Natural killer cell (primary cell): Measurements from ENCODE around the gene BCAS1. TPM values are rescaled to one million over a fixed set of nuclear protein-coding genes. Genes with fewer than 3 reads are reported as not detected.
A peak's percentile ranks its signal among the peaks of the same experiment; 100 is the strongest.

Source experiments
- ATAC-seq, 3 donors: fragments of 150-1000 bp in 2 of 3; fragments of 200-7000 bp in 1 of 3; cut with Tn5 transposase; 1 replicate in 1 of 3; 2 replicates in 2 of 3; pipeline ENCODE4 v1.10.0; 2021; ENCODE audit warnings: mild to moderate bottlenecking in 2 of 3, moderate library complexity in 2 of 3
- DNase-seq, 2 donors: peaks; one replicate each; pipeline versions ENCODE4 v3.0.0 to v3.0.0-alpha.2; 2013 to 2021; ENCODE audit warnings: mixed read lengths in 1 of 2
- H3K27ac ChIP-seq: one replicate; pipeline ENCODE4 v1.5.1; 2013; ENCODE audit warnings: mild to moderate bottlenecking, low read length
- H3K27me3 ChIP-seq: one replicate; pipeline ENCODE4 v1.6.1; 2013; ENCODE audit warnings: low read length; ENCODE audit not compliant: control insufficient read depth, insufficient read depth
- H3K36me3 ChIP-seq: one replicate; pipeline ENCODE4 v1.6.1; 2013; ENCODE audit warnings: low read length; ENCODE audit not compliant: control insufficient read depth, insufficient read depth
- H3K4me1 ChIP-seq: one replicate; pipeline ENCODE4 v1.6.1; 2013; ENCODE audit warnings: low read length; ENCODE audit not compliant: control insufficient read depth, insufficient read depth
- H3K4me3 ChIP-seq: one replicate; pipeline ENCODE4 v1.5.1; 2013; ENCODE audit warnings: low read length
- H3K9me3 ChIP-seq: one replicate; pipeline ENCODE4 v1.6.1; 2013; ENCODE audit warnings: low read length; ENCODE audit not compliant: control insufficient read depth, insufficient read depth
- H3K27ac Mint-ChIP-seq, 2 donors: one replicate each; pipeline ENCODE4 v1.8.0; 2022; ENCODE audit warnings: mild to moderate bottlenecking in 2 of 2, mixed read lengths in 2 of 2, moderate library complexity in 1 of 2
- H3K27me3 Mint-ChIP-seq, 2 donors: one replicate each; pipeline ENCODE4 v1.8.0; 2022; ENCODE audit warnings: low read depth in 2 of 2, mixed read lengths in 2 of 2
- H3K36me3 Mint-ChIP-seq: one replicate; pipeline ENCODE4 v1.8.0; 2022; ENCODE audit warnings: mixed read lengths
- H3K4me1 Mint-ChIP-seq, 2 donors: one replicate each; pipeline ENCODE4 v1.8.0; 2022; ENCODE audit warnings: mixed read lengths in 2 of 2
- H3K4me3 Mint-ChIP-seq: one replicate; pipeline ENCODE4 v1.8.0; 2022; ENCODE audit warnings: mild to moderate bottlenecking, moderate library complexity, mixed read lengths
- H3K9me3 Mint-ChIP-seq, 2 donors: one replicate each; pipeline ENCODE4 v1.8.0; 2022; ENCODE audit warnings: mixed read lengths in 2 of 2
- WGBS: methylation state at CpG from one replicate; pipeline ENCODE4 v1.1.7; 2013; ENCODE audit warnings: missing lambda C conversion rate; ENCODE audit not compliant: insufficient coverage; 5-methylcytosine and 5-hydroxymethylcytosine counted together
- intact Hi-C: fragments of 100-400 bp; cut with micrococcal nuclease; formaldehyde crosslinking; loops from one replicate; pipeline ENCODE4 v1.14.2; 2022
- total RNA-seq, 4 donors: library from RNA; stranded (reverse); fragments of 120-200 nt in 1 of 4; gene quantifications; one replicate each; pipeline versions ENCODE4 v1.2.3 to v1.2.4, GENCODE V29; 2013 to 2022
- TF ChIP-seq, protein P1 (sequence below): fragments of 200-600 bp; IDR thresholded peaks from one replicate; pipeline ENCODE4 v1.8.0; 2022; ENCODE audit warnings: antibody characterized with exemption

Gene BCAS1
- total RNA-seq, 3 donors from 2014 or later (not counting 1 experiment from before 2014, with no cell fraction given) = 0.31 to 1.2 (median 0.68) TPM

DNA sequence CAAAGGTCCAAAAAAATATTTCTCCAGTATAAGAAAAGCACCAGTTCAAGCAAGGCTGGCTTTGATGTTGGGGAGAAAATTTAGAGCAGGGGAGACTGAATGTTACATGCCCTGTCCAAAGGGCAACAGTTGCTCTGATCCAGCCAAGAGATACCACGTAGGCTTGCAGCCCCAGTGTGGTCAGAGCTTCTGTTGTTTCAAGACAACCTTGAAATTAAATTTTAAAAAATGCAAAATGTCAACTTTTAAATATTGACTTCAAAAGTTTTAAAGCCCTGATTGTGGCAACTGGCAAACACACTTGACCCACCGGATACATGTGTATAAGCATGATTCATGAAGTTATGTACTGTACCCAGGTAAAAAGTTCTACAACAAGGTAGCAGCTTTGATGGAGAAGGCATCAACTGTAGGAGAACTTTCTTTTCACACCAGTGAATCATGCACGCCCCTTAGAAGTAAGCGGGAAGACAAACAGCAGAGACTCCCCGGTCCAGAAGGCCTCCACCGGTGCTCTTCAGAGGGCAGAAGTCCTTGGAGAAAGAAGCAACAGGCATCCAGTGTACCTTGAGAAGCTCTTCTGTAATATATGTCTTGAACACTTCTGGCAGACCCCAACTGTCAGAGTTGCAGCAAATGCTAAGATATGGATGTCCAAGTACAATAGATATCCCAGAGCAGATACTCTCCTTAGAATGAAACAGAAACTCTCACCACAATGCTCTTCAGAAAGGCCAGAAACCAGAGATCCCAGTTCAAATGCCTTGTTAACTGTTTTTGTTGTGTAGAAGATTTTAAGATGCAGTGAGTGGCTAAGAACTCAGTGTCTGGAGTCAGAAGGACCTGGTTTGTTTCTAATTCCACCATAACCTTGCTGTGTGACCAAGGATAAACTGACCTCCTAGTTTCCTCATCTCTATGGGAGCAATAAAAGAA lies 115.4 kb downstream of the BCAS1 start:
- intact Hi-C loops = no loop called here
- H3K4me1 Mint-ChIP-seq = peaks cover 6 to 11% of the 10 kb centered on the region in 2 donors
- H3K4me3 Mint-ChIP-seq = no peak overlapping the region
- Histone ChIP-seq H3K4me1 (peaks cover 4% of the 10 kb centered on the region), H3K4me3 (no peak overlapping the region), H3K36me3 (no peaks in the 10 kb centered on the region), H3K27me3 (no peaks in the 10 kb centered on the region), H3K27ac (no peak overlapping the region), H3K9me3 (peaks cover 7% of the 10 kb centered on the region)
- TF ChIP-seq, protein P1, sequence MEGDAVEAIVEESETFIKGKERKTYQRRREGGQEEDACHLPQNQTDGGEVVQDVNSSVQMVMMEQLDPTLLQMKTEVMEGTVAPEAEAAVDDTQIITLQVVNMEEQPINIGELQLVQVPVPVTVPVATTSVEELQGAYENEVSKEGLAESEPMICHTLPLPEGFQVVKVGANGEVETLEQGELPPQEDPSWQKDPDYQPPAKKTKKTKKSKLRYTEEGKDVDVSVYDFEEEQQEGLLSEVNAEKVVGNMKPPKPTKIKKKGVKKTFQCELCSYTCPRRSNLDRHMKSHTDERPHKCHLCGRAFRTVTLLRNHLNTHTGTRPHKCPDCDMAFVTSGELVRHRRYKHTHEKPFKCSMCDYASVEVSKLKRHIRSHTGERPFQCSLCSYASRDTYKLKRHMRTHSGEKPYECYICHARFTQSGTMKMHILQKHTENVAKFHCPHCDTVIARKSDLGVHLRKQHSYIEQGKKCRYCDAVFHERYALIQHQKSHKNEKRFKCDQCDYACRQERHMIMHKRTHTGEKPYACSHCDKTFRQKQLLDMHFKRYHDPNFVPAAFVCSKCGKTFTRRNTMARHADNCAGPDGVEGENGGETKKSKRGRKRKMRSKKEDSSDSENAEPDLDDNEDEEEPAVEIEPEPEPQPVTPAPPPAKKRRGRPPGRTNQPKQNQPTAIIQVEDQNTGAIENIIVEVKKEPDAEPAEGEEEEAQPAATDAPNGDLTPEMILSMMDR = no peak
- 83% methylated on average over 6 of the region's 6 CpGs for WGBS
- DNase-seq (no peak), ATAC-seq (no peak)
- H3K36me3 Mint-ChIP-seq = peaks cover 11% of the 10 kb centered on the region
- peaks cover 0 to 2% of the 10 kb centered on the region in 2 donors for H3K9me3 Mint-ChIP-seq
- H3K27ac Mint-ChIP-seq = no peak overlapping the region
- peaks cover 8 to 19% of the 10 kb centered on the region in 2 donors for H3K27me3 Mint-ChIP-seq

DNA sequence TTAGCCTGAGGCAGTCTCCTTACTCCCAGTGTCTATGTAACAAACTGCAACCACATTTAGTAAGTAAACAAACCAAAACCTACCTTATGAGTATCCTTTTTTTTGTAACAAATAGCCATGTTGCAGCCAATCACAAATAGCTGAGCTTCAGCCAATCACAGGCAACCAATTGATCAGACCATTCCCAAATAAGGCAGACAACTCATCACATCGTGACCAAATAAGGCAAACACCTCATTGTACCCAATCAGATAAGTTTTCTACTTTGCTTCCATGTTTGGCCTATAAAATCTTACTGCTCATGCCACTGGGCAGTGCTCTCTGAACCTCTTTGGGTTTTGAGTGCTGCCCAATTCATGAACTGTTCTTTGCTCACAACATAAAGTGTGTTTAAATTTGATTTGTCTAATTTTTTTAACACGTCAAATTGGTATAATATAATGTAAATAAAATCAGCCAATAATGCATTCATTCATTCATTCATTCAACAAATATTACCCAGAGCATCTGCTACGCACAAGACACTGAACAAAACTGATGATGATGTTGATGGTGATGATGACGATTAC lies 117.8 kb downstream of the BCAS1 start:
- Mint-ChIP-seq H3K4me3 (no peak overlapping the region), H3K27ac (no peak overlapping the region), H3K4me1 (peaks cover 29 to 34% of the 10 kb centered on the region in 2 donors), H3K27me3 (peaks cover 8 to 14% of the 10 kb centered on the region in 2 donors), H3K36me3 (peaks cover 11% of the 10 kb centered on the region), H3K9me3 (peaks cover 0 to 2% of the 10 kb centered on the region in 2 donors)
- no peak overlapping the region for H3K4me3 ChIP-seq
- ATAC-seq = no peak
- no peaks in the 10 kb centered on the region for H3K27me3 ChIP-seq
- no peak for DNase-seq
- 96% methylated on average over 3 of the region's 4 CpGs for WGBS
- TF ChIP-seq, protein P1 = no peak
- peaks cover 27% of the 10 kb centered on the region for H3K4me1 ChIP-seq
- H3K36me3 ChIP-seq = no peaks in the 10 kb centered on the region
- no peak overlapping the region for H3K27ac ChIP-seq
- peaks cover 7% of the 10 kb centered on the region for H3K9me3 ChIP-seq
- intact Hi-C loops = no loop called here

DNA sequence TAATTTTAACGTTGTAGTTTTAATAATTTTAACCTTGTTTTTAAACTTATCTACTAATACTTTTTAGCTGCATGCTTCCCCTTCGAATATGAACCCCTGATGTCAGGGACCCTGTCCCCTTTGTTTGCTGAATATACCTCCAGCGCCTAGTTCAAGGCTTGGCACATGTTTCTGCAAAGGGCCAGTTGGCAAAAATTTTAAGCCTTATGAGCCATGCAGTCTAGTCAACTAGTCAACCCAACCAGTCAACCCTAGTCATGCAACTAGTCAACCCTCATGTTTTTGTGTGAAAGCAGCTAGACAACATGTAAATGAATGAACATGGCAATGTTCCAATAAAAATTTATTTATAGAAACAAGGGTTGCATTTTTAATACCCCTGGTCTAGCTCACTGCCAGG lies 119.8 kb downstream of the BCAS1 start:
- intact Hi-C loops = no loop called here
- peaks cover 29 to 39% of the 10 kb centered on the region in 2 donors for H3K4me1 Mint-ChIP-seq
- Histone ChIP-seq H3K36me3 (no peaks in the 10 kb centered on the region), H3K9me3 (peaks cover 5% of the 10 kb centered on the region), H3K27ac (no peak overlapping the region), H3K27me3 (no peaks in the 10 kb centered on the region), H3K4me3 (no peak overlapping the region), H3K4me1 (peaks cover 29% of the 10 kb centered on the region)
- no peak for ATAC-seq
- TF ChIP-seq, protein P1 = no peak
- peaks cover 4 to 14% of the 10 kb centered on the region in 2 donors for H3K27me3 Mint-ChIP-seq
- peaks cover 0 to 2% of the 10 kb centered on the region in 2 donors for H3K9me3 Mint-ChIP-seq
- DNase-seq = no peak
- peak overlapping the region; percentile 89 for H3K4me3 Mint-ChIP-seq
- peak overlapping the region; percentile 93 to 95 for H3K27ac Mint-ChIP-seq
- WGBS = 98% methylated on average over 2 of the region's 3 CpGs
- H3K36me3 Mint-ChIP-seq = peaks cover 11% of the 10 kb centered on the region
